ENCODE data around the gene CACNG7.

The CACNG7 gene

DNA sequence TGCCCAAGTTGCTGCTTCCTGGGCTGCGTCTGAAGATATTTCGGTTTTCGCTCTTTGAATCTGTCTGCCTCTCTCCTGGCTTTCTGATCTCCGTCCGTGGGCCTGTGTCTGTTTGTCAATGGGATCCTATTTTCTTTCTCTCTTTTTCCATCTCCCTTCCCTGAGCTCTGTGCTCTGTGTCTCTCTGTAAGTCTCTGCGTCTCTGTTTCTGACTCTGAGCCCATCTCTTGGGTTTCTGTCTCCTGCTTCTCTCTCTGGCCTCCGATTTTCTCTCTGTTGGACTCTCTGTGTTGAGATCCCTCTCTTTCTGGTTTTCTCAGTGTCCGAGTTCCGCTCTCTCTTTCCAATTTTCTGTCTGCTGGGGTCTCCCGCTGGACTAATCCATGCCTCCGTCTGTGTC lies 25.3 kb upstream of the CACNG7 start:
- Mint-ChIP-seq H3K4me3 (peak overlapping the region; percentile 11 to 23), H3K4me1 (peaks cover 11 to 20% of the 10 kb centered on the region in 2 donors), H3K27me3 (peaks cover 23 to 40% of the 10 kb centered on the region in 2 donors), H3K9me3 (no peaks in the 10 kb centered on the region), H3K36me3 (peaks cover 0 to 1% of the 10 kb centered on the region in 2 donors), H3K27ac (no peak overlapping the region)
- no peak for DNase-seq
- no peak for ATAC-seq (replicated peaks)

DNA sequence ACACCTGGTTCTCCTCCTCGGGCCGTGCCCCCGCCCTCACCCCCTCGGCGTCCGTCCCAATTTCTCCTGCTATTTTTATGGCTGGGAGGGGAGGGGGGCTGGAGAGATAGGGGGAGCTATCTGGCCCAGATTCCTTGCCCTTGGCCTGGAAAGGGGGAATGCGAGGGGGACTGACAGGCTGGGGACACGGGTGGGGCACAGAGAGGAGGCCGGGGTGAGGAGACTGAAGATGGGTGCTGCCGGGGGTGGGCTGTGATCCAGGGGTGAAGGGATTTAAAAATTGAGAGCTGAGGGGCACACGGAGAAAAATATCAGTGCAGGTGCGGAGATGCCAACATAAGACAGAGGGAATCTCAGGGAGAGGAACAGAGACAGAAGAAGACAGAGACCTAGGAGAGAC lies 24.8 kb upstream of the CACNG7 start:
- DNase-seq (no peak), ATAC-seq (replicated peaks) (no peak)
- Mint-ChIP-seq H3K27me3 (peaks cover 23 to 40% of the 10 kb centered on the region in 2 donors), H3K9me3 (no peaks in the 10 kb centered on the region), H3K36me3 (peaks cover 0 to 1% of the 10 kb centered on the region in 2 donors), H3K4me3 (no peak overlapping the region), H3K27ac (no peak overlapping the region), H3K4me1 (peaks cover 9 to 20% of the 10 kb centered on the region in 2 donors)

DNA sequence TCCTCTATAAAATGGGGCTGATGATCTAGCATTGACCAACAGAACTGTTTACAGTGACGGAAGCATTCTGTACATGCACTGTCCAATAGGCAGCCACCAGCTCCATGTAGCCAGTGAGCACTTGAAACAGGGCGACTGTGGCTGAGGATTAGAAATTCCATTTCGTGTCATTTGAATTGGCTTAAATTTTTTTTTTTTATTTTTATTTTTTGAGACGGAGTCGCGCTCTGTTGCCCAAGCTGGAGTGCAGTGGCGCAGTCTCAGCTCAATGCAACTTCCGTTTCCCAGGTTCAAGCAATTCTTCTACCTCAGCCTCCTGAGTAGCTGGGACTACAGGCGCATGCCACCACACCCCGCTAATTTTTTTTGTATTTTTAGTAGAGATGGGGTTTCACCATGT lies 24.0 kb upstream of the CACNG7 start:
- DNase-seq (no peak), ATAC-seq (replicated peaks) (no peak)
- Mint-ChIP-seq H3K9me3 (no peaks in the 10 kb centered on the region), H3K4me1 (peaks cover 10 to 20% of the 10 kb centered on the region in 2 donors), H3K27me3 (peaks cover 25 to 43% of the 10 kb centered on the region in 2 donors), H3K36me3 (peaks cover 0 to 1% of the 10 kb centered on the region in 2 donors), H3K4me3 (no peak overlapping the region), H3K27ac (no peak overlapping the region)

DNA sequence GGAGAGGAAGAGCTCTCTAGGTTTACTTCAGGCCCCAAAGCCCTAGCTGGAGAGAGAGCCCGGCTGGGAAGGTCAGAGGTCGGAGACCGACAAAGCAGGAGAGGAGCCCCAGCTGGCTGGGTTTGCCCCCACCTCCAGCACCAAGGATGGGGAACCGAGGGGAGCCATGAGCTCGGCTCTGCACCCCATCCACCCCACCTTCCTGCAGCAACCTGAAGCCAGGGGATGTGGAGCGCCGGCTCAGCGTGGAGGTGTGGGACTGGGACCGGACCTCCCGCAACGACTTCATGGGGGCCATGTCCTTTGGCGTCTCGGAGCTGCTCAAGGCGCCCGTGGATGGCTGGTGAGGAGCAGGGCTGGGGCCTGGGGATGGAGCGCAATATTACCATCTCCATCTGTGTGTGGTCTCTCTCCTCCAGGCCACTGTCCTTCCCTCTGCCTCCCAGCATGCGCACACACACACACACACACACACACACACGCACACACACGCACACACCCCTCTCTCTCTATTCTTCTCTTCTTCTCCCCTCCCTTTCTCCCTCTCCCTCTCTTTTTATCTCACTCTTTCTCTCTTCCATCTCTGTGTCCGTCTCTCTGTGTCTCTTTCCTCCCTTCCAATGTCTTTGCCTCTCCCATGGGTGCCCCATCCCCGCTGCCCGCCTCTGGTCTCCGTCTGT lies 16.6 kb upstream of the CACNG7 start:
- peaks cover 0 to 1% of the 10 kb centered on the region in 2 donors for H3K4me1 Mint-ChIP-seq
- no peaks in the 10 kb centered on the region for H3K36me3 Mint-ChIP-seq
- no peak overlapping the region for H3K4me3 Mint-ChIP-seq
- DNase-seq (no peak), ATAC-seq (replicated peaks) (no peak)
- no peak overlapping the region for H3K27ac Mint-ChIP-seq
- H3K27me3 Mint-ChIP-seq: peaks cover 53 to 62% of the 10 kb centered on the region in 2 donors
- no peaks in the 10 kb centered on the region for H3K9me3 Mint-ChIP-seq

DNA sequence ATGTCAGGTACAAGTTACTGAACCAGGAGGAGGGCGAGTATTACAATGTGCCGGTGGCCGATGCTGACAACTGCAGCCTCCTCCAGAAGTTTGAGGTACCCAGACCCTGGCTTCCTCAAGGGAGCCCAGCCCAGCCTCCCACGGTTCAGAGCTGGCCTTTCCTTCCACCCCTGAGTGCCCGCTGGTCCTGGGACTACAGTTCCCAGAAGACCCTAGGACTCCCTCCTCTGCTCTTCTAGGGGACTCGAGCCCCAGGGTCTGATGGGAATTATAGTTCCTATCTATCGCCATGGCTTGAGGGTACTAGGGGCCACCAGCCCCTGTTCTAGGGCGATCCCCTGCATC lies 16.1 kb upstream of the CACNG7 start:
- ATAC-seq (replicated peaks) (peak in 1 of 2 donors; percentile 41), DNase-seq (no peak)
- no peak overlapping the region for H3K27ac Mint-ChIP-seq
- H3K4me3 Mint-ChIP-seq: no peak overlapping the region
- peaks cover 58 to 67% of the 10 kb centered on the region in 2 donors for H3K27me3 Mint-ChIP-seq
- no peaks in the 10 kb centered on the region for H3K9me3 Mint-ChIP-seq
- peaks cover 0 to 1% of the 10 kb centered on the region in 2 donors for H3K36me3 Mint-ChIP-seq
- peaks cover 1 to 4% of the 10 kb centered on the region in 2 donors for H3K4me1 Mint-ChIP-seq

DNA sequence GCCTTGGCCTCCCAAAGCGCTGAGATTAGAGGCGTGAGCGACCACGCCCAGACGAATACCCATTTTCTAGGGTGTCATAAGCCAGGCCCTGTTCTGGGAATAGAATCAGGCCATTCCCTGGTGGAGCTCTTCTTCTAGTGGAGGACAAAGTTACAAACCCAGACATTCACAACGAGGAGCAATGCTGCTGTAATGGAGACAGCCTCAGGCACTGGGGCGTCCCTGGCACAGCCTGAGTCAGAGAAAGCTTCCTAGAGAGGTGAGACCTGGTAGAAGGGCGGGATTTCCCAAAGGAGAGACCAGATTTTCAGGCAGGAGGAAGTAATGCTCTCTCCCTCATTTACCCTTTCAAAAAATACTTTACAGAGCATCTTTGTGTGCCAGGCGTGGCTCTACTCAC lies 14.4 kb upstream of the CACNG7 start:
- no peak for DNase-seq
- ATAC-seq (replicated peaks): no peak
- peaks cover 75 to 84% of the 10 kb centered on the region in 2 donors for H3K27me3 Mint-ChIP-seq
- peaks cover 0 to 7% of the 10 kb centered on the region in 2 donors for H3K9me3 Mint-ChIP-seq
- H3K36me3 Mint-ChIP-seq: peaks cover 0 to 10% of the 10 kb centered on the region in 2 donors
- no peak overlapping the region for H3K27ac Mint-ChIP-seq
- no peak overlapping the region for H3K4me3 Mint-ChIP-seq
- peaks cover 12 to 14% of the 10 kb centered on the region in 2 donors for H3K4me1 Mint-ChIP-seq

DNA sequence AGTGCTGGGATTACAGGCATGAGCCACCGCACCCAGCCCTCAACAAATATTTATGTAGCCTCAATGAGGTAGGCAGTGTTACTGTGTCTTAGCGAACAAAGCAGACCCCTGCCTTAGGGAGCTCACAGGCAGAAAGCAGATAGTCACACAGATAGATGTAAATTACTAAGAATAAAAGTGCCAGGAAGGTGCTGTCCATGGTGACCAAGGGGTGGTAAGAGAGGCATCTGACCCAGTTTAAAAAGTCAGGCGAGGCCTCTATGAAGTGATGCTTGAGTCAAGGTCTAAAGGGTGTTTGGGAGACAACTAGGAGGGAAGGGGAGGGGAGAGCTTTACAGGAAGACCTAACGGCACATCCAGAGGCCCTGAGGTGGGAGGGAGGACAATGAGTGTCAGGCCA lies 12.4 kb upstream of the CACNG7 start:
- no peak for ATAC-seq (replicated peaks)
- Mint-ChIP-seq H3K27me3 (peaks cover 73 to 81% of the 10 kb centered on the region in 2 donors), H3K27ac (no peak overlapping the region), H3K4me1 (peaks cover 11 to 14% of the 10 kb centered on the region in 2 donors), H3K9me3 (peaks cover 0 to 7% of the 10 kb centered on the region in 2 donors), H3K4me3 (no peak overlapping the region), H3K36me3 (peaks cover 0 to 10% of the 10 kb centered on the region in 2 donors)
- DNase-seq: no peak

DNA sequence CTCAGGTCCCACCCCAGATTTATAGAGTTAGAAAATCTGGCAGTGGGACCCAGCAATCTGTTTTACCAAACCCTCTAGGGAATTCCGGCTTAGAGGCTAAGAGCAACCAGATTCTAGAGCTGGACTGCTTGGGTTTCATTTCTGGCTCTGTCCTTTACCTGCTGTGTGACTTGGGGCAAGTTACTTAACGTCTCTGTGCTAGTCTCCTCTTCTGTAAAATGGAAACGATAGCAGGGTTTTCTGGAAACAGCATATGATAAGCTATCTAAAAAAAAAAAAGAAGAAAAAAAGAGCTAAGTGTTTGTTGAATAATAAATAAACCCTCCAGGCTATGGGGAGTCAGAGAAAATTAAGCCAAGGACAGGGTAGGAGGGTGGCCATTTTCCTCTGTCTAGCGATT lies 11.6 kb upstream of the CACNG7 start:
- H3K27ac Mint-ChIP-seq: no peak overlapping the region
- peaks cover 0 to 10% of the 10 kb centered on the region in 2 donors for H3K36me3 Mint-ChIP-seq
- H3K4me3 Mint-ChIP-seq: no peak overlapping the region

DNA sequence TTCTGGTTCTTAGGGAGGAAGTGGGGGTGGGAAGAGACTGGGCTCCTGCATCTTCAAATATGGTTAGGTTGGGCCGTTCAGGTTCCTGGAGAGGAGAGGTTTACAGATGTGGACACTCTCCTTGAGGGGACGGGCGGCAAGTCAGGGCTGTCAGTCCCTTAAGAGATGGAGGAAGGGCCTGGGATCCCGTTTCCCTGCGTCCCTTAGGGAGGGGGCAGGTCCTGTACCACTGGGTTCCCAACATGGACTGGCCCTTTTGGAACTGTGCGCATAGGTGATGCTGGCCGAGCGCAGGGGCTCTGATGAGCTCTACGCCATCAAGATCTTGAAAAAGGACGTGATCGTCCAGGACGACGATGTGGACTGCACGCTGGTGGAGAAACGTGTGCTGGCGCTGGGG lies 10.9 kb upstream of the CACNG7 start:
- Mint-ChIP-seq H3K9me3 (peaks cover 0 to 7% of the 10 kb centered on the region in 2 donors), H3K27ac (no peak overlapping the region), H3K27me3 (peaks cover 62 to 79% of the 10 kb centered on the region in 2 donors), H3K4me3 (no peak overlapping the region), H3K4me1 (peaks cover 11 to 14% of the 10 kb centered on the region in 2 donors), H3K36me3 (peaks cover 0 to 10% of the 10 kb centered on the region in 2 donors)
- ATAC-seq (replicated peaks): no peak
- no peak for DNase-seq

More for the DNA sequence above, 11.6 kb upstream of the CACNG7 start:
- H3K9me3 Mint-ChIP-seq: peaks cover 0 to 7% of the 10 kb centered on the region in 2 donors
- no peak for ATAC-seq (replicated peaks)
- H3K27me3 Mint-ChIP-seq: peaks cover 68 to 79% of the 10 kb centered on the region in 2 donors
- DNase-seq: no peak
- peaks cover 11 to 14% of the 10 kb centered on the region in 2 donors for H3K4me1 Mint-ChIP-seq

DNA sequence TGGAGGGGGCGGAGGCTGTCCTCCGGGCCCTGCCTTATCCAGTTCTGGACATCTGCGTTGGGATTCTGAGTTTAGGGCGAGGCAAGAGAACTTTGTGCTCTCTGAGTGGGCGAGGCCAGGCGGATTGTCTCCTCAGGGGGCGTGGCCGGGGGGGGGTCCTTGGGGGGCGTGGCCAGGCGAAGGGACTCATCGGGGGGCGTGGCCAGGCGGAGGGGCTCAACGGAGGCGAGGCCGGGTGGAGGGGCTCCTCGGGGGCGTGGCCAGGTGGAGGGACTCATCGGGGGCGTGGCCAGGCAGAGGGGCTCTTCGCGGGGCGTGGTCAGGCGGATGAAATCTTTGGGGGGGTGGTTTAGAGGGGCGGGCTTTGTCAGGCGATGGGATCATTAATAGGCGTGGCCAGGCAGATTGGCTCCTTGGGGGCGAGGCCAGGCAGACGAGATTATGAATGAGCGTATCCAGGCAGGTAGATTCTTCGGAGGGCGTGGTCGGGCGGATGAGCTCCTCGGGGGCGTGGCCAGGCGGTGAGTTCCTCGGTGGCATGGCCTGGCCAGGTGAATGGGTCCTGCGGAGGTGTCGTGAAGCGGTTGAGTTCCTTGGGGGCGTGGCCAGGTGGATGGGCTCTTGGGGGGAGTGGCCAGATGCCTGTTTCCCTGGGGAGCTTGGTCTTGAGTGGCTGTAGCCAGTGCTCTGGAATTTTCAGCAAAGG lies 10.3 kb upstream of the CACNG7 start:
- H3K9me3 Mint-ChIP-seq: peaks cover 0 to 7% of the 10 kb centered on the region in 2 donors
- H3K4me3 Mint-ChIP-seq: no peak overlapping the region
- H3K4me1 Mint-ChIP-seq: peaks cover 11 to 14% of the 10 kb centered on the region in 2 donors
- no peak for ATAC-seq (replicated peaks)
- H3K27me3 Mint-ChIP-seq: peaks cover 58 to 76% of the 10 kb centered on the region in 2 donors
- H3K27ac Mint-ChIP-seq: no peak overlapping the region
- no peak for DNase-seq
- peaks cover 0 to 10% of the 10 kb centered on the region in 2 donors for H3K36me3 Mint-ChIP-seq

DNA sequence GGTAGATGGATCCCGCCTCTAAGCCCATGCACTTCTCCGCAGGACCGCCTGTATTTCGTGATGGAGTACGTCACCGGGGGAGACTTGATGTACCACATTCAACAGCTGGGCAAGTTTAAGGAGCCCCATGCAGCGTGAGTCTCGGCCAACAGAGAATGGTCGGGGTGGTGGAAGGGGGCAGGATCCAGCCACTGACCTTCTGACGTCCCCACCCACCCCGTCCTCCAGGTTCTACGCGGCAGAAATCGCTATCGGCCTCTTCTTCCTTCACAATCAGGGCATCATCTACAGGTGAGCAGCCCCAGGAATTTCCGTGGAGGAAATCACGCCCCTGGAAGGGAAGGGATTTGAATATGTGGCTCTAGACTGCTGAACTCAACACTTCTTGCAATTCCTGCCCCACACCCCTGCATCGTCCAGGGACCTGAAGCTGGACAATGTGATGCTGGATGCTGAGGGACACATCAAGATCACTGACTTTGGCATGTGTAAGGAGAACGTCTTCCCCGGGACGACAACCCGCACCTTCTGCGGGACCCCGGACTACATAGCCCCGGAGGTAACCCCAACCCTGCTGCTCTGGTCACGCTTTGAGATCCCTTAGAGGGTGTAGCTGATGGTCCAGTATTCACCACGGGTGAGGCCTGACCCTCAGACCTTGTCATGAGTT lies 8.8 kb upstream of the CACNG7 start:
- Mint-ChIP-seq H3K27me3 (peaks cover 60 to 76% of the 10 kb centered on the region in 2 donors), H3K36me3 (peaks cover 0 to 10% of the 10 kb centered on the region in 2 donors), H3K27ac (no peak overlapping the region), H3K4me1 (peaks cover 11 to 14% of the 10 kb centered on the region in 2 donors), H3K9me3 (peaks cover 0 to 7% of the 10 kb centered on the region in 2 donors), H3K4me3 (no peak overlapping the region)
- no peak for ATAC-seq (replicated peaks)
- DNase-seq: no peak

DNA sequence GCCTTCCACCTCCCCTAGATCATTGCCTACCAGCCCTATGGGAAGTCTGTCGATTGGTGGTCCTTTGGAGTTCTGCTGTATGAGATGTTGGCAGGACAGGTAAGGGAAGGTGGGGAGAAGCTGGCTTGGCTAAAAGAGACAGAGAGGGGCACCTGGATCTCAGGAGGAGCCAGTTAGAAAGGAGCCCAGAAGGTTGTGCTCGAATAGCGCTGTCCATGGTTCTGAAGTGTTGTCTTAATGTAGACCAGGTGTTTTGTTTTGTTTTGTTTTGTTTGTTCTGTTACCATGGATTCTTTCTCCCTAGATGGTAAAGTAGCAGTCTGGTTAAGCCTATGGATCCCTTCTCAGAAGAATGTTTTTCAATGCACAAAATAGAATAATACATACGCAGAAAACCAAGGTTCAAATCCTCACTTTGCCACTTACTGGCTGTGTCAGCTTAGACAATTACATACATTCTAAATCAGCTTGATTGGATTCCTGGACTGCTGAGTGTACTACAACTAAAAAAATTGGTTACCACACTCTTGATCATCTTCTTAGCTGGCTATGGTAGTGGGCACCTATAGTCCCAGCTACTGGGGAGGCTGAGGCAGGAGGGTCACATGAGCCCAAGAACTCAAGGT lies 5.9 kb upstream of the CACNG7 start:
- no peak overlapping the region for H3K27ac Mint-ChIP-seq
- H3K4me3 Mint-ChIP-seq: no peak overlapping the region
- DNase-seq: no peak
- H3K9me3 Mint-ChIP-seq: peaks cover 0 to 7% of the 10 kb centered on the region in 2 donors
- ATAC-seq (replicated peaks): no peak
- H3K27me3 Mint-ChIP-seq: peaks cover 66 to 81% of the 10 kb centered on the region in 2 donors
- peaks cover 22 to 29% of the 10 kb centered on the region in 2 donors for H3K4me1 Mint-ChIP-seq
- peaks cover 2 to 6% of the 10 kb centered on the region in 2 donors for H3K36me3 Mint-ChIP-seq

DNA sequence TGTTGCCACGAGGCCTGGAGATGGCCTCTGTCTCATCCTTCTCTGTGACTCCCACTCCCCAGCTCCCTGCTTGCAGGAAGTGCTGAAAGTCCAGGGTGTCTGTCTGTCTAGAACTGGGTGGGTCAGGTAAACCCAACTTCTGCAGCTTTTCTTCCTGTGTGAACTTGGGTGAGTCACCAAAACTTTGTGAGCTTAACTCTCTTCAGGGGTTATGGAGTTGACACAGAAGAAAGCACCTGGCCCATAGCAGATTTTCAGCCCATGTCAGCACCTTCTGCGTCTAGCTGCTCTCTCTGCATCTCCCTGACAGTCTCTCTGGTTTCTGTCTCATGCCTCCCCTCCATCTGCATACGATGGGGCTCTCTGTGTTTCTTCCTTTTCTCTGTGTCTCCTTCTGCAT lies 4.2 kb upstream of the CACNG7 start:
- ATAC-seq (replicated peaks) (no peak), DNase-seq (no peak)
- Mint-ChIP-seq H3K27me3 (peaks cover 64 to 81% of the 10 kb centered on the region in 2 donors), H3K9me3 (no peaks in the 10 kb centered on the region), H3K27ac (no peak overlapping the region), H3K4me1 (peaks cover 20 to 33% of the 10 kb centered on the region in 2 donors), H3K36me3 (peaks cover 2 to 5% of the 10 kb centered on the region in 2 donors), H3K4me3 (no peak overlapping the region)

DNA sequence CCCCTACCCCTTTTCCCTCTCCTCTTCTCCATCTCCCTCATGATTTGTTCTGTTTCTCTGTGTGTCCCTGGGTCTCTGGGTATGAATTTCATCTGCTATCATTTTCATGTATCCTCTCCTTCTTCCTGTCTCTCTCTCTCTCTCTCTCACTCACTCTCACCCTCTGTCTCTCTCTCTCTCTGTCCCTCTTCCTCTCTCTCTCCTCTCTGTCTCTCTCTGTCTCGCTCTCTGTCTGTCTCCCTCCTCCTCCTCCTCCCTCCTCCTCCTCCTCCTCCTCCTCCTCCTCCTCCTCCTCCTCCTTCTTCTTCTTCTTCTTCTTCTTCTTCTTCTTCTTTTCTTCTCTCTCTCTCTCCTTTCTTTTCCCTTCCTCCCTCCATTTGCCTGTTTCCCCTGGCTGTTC lies 3.3 kb upstream of the CACNG7 start:
- peaks cover 2 to 5% of the 10 kb centered on the region in 2 donors for H3K36me3 Mint-ChIP-seq
- H3K4me1 Mint-ChIP-seq: peaks cover 24 to 39% of the 10 kb centered on the region in 2 donors
- H3K9me3 Mint-ChIP-seq: no peaks in the 10 kb centered on the region
- no peak overlapping the region for H3K4me3 Mint-ChIP-seq
- H3K27ac Mint-ChIP-seq: no peak overlapping the region
- DNase-seq (no peak), ATAC-seq (replicated peaks) (no peak)
- H3K27me3 Mint-ChIP-seq: peaks cover 67 to 86% of the 10 kb centered on the region in 2 donors
